NT2/D1 (cell line): ENCODE data around the gene CRTAC1.

Source experiments
- SUZ12 ChIP-seq: IDR thresholded peaks from 2 replicates; pipeline ENCODE4 v1.6.1; 2011; ENCODE audit not compliant: insufficient read length, insufficient read depth; ENCODE audit errors: extremely low read depth
- YY1 ChIP-seq: IDR thresholded peaks from 2 replicates; pipeline ENCODE4 v1.6.1; 2011; ENCODE audit not compliant: insufficient read length, insufficient read depth
- ZNF274 ChIP-seq: IDR thresholded peaks from 2 replicates; pipeline ENCODE4 v1.6.1; 2011; ENCODE audit warnings: mild to moderate bottlenecking, low read depth, low read length

- TF ChIP-seq SUZ12, result no peak
- TF ChIP-seq ZNF274, result no peak
- TF ChIP-seq YY1, result no peak
Observed at GRCh38 chr10:97816609-97817008, 213.8 kb downstream of the CRTAC1 start.
